Measurements from ENCODE around the gene MED12L.

Gene MED12L

DNA sequence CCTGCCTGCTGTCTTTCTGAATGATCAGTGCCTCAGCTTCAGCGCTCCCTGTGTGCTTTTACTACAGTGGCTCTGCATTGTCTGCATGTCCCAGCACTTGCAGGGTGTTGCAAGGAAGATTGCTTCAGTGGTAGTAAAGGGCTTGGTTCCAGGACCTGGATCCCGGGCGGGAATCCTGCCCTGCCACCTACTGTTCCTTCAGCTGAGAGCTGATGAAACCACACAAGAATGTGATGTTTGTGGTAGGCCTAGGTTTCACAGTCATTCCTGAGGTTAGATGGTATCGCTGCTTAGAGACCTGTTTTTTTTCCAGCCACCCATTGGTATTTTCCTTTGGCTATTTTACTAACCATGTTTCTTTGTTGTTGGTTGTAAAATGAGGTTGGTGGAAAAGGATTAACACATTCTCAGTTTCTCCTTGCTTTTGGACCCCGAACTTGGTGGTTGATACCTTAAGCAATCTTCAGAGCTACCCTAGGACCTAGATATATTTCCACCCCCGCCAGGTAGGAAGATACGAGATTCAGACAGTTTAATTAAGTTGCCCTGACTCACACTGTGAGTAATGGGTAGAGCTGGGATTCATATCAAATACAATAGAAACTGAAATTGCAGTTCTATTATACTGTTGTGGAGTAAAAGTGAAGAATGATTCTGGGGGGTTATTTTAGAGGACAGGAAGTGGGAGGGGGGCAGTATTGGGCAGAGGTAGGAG is 219.8 kb downstream of the MED12L start:
- DNase-seq = peak; percentile 47

DNA sequence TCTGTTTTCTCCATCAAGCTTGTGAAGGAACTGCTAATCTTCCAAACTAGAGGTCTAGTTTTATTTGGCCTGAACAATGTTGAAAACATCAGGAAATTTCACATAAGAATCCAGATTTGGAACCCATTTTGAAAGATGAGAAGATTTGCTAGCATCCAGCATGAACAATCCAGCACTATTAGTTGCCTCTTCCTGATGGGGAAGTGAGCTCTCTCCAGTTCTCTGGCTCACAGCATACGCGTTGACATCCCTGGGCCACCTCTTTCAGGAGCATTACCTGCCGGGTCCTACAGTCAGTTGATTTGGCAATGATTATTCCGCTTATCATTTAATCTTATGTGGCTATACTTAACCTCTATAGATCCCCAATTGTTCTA is 220.3 kb downstream of the MED12L start:
- no peak for DNase-seq

DNA sequence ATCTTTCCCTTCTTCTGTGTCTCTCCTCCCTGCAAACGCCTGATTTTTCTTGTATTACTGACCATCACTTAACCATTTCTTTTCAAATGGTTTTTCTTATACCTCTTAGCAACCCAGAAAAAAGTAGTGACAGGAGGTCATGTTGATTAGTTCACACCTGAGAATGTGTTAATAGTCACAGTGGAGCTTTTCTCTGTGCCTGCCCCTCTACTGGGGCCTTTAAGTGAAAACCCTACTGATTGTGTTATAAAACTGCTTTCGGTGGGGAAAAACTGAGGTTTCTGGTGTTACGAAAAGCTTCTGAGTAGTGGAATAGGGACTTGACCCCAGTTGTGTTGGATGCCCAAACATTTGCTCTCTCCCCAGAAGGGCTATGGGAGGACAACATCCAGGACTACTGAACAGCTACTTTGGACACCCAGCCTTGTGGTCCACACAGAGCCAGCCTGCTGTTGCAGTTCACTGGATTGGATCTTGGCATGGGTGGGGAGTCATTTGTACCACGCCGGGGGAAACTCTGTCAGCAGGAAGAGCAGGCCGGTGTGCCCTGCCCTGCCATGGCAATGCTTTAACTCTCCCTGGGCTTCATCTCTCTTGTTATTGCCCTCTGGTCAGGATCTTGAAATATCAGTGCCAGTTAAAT is 220.8 kb downstream of the MED12L start:
- no peak for DNase-seq

DNA sequence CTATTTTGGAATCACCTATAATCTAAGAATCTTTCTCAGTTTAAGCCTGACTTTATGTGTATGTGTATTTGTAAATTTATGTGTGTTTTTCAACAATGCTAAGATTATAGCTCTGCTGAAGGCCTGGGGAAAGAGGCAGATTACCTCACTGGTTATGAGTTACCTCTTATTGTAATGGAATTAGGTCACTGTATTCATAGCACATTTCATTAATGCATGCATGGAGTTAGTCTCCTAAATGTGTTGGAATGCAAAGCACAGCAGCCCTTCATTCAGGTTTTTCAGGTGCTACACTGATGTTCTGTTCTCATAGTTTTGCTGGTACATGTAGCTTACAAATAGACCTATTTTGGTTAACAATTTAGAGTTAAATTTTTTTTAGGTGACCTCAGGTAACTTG is 221.7 kb downstream of the MED12L start:
- no peak for DNase-seq

DNA sequence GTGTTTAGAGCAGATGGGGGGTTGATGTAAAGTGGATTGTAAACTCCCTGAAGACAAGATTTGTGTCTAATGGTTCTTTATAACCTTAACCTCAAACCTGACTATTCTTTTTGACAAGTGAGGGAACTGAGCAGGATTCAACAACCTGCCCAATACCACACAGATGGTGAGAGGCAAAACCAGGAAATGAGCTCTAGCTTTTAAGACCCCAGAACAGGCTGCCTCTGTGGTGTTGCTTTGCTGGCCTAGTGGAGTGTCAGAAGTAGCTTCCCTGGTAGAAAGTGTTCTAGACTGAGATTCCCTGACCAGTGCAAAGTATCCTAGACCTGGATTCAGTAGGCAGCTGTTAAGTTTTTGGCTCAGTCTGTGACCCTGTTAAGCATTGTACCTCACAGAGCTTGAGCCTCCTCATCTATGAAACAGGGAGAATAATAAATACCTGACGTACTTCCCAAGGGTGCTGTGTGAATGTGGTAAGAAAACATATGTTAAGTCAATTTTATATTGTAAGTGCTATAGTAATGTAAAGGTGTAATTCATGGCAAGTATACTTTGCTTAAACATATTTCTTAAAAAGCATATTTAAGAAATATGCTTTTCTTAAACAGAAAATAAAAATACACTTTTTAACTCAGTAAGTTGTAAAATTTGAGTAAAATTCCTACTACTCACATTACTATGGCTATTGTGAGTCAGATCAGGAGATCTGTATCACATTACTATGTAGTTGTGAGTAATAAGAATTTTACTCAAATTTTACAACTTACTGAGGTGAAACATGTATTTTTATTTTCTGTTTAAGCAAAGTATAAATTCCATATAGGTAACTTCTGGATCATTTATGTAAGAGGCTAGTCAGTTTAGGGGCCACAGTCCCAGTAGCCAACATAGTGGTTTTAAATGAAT is 222.4 kb downstream of the MED12L start:
- DNase-seq = no peak

DNA sequence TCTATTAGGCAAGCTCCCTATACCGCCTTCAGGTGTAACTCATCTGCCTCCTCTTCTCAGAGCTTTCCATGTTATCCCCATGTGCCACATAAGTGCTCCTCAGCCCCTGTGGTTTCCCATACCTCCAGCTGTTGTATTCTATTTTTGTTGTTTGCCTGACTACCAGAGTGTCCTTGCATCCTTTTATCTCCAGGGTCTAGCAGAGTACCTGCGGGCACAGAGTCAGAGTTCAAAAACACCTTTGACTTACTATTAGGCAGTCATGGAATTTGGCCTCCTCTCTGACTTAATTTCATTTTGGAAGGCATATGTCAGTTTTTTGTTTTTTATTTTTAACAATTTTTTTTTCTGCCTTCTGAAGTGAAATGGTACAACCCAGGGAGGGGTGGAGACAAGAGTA is 224.1 kb downstream of the MED12L start:
- no peak for DNase-seq

DNA sequence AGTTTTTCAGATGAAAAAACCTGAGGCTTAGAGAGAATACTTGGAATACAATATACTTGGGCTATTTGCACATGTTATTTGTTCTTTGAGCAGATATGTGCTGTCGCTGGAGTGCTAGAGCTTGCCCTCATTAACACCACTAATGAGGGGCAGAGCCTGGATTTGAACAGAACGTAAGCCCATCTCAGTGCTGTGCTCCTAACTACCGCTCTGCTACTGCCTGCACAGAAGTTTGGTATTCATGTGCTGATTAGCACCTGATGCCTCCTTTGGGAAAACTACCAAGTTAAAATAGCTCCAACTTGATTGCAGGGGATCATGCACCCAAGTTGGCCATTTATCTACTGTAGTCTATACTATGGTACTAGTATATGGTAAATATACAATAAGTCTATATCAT is 227.5 kb downstream of the MED12L start:
- no peak for DNase-seq

DNA sequence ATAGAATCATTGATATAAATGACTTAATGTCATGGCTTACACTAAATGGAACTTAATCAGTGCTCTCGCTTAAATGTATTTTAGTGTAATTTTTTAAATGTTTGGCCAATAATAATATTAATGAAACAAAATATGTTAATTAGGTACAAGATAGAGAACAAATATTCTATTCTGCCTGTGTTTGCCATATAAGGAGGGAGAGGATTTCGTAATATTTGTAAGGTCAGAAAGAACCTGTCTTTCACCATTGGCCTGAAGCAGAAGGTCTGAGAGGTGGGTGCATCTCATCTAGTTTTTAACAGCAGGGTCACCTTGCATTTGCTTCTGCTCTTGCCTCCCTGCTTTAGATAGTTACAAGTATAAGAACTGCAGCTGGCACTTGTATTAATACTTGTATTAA is 228.7 kb downstream of the MED12L start:
- DNase-seq = no peak

DNA sequence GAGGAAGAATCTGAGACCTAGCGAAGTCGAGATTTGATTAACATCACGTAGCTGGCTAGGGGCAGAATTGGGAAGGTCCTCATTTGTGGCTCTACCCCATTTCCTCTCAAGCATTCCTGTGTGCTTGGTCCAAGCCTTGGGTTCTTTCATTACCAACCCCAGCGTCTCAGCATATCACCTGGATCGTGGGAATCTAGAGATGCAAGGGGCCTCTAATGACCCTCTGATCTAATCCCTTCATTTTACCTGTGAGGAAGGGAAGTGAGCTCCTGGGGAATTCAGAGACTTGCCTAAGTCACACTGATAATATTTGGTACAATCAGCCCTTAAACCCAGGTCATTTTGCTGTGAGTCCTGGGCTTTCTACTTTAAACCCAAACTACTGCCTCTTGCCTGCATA is 229.1 kb downstream of the MED12L start:
- DNase-seq = no peak

DNA sequence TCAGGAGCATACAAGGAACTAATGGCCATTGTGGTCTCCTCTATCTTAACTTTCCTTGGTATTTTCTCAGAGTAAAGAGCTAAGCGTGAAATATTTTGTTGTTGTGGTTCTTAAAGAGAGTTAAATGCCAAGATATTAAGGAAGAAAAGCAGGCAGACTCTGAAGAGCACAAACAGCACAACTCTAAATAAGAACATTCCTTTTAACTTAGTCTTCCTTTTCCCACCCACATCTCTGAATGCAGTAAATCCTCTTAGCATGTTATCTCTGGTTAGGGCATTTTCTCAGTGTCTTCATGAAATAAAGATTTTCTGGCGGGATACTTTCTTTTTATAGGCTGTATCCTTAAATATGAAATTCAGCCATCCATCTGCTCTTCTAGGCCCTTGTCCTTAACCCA is 229.7 kb downstream of the MED12L start:
- DNase-seq = no peak

DNA sequence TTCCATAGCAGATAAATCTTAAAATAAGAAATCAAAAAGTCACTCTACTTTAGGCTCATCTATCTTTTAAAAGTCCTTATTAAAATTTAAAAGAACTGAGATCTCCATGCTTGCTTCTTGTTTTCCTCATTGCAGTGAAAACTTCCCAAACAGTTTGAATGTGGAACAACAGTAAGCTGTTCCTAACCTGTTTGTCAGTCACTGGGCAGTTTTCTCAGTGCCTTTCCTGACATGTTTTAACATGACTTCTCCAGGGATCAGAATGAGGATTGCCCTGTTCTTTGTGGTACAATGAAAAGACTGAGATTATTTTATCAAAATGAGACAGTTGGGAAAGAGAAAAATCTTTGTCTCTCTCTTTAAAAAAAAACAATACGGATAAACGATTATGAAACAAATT is 230.4 kb downstream of the MED12L start:
- DNase-seq = no peak

DNA sequence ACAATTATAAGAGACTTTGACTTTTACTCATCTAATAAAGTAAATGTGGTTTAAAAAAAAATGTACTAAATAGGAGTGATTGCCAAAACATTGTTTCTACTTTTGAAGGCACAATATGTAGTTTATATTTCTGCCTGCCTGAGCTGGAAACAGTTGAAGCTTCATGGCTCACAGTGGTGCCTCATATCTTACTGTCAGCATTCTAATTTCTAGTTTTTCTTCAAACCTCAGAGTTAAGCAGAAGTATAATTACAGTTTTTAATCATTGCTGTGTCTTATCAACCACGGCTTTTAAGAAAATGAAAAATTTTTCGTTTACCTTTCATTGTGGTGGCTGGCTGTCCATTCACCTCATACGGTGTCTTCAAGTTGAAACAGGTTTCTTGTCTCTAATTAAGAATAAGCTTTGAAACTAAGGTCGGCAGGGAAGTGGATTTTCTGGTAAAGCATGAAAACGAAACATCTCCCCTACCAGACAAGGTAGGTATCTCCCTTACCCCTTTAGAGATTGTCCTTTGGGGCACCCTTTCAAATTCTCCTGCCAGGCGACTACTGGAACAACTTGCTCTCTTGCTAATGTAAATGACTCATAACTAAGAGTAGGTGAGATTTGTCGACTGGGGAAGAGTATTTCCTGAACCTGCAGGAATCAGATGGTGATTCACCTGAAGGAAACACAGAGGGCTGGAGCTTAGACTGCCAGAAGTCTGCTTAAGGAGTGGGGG is 231.0 kb downstream of the MED12L start, which contains the start of gene GPR87:
Gene GPR87, minus strand, starts transcription at position 554 of the 725 bp plus-strand sequence. CDS start 16,720 bp downstream, outside the sequence.
- DNase-seq = no peak

DNA sequence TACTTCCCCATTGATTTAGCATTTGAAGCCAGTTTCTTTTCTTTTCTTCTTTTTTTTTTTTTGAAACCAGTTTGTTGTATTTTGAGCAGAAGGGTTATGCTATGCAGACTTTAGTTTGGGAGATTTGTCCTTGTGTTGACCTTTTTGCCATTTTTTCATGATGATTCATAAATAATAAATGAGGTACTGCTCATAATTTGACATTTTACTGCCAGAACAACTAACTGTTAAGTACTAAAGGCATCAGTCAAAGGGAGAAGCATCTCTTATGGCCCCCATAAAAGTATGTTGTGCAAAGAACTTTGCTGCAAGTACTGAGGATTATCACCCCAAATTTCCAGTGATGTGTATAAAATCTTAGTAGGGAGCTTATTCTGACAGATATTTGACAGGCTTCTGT is 232.8 kb downstream of the MED12L start:
- no peak for DNase-seq

DNA sequence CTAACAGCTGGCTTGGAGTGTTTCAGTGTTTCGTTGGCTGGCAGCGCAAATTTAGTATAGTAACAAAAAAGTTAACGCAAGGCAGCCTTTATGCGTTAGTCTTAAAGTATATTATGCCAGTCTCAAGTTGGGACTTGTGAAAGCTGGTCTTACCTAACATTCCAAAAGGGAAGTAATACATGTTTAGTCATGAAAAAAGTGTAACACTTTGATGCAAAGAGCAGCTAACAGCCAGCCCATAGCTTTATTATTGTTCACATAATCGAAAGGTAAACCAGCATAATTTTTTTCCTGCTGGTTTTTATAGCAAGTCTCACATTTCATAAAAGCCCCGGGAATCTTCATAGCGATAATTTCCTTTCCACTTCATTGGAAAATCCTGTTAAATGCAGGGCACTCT is 233.5 kb downstream of the MED12L start:
- no peak for DNase-seq

DNA sequence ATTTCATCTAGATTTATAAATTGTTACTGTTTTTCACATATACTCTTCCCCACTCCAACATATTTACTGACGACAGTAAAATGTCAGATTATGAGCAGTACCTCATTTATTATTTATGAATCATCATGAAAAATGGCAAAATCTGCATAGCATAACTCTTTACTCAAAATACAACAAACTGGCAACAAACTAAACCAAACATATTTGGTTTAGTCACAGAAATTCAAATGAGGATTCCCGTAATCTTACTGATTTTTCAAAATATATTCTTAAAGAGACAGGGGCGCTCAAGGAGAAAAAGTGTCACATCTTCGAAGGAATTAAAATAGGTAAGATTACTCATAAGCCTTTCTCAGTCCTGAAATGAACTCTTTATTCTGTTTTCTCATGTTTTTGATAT is 234.2 kb downstream of the MED12L start:
- DNase-seq = no peak

DNA sequence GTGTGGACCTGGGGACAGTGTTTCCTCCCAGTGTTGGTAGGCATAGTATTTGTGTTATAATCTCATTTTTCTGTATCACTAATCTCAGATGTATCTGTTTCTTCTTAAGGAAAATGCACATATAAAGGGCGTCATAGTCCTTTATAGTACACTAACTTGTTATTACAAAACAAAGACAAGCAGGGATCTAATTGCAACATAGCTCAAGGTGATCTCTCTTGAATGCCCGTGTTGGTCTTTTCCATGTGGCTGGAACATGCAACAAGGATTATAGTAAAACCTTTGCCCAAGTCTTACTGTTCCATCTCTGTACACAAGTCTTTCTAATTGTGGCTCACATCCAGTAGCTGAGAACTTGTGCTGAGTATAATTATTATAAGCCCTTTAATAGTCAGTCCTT is 234.7 kb downstream of the MED12L start:
- DNase-seq = no peak

DNA sequence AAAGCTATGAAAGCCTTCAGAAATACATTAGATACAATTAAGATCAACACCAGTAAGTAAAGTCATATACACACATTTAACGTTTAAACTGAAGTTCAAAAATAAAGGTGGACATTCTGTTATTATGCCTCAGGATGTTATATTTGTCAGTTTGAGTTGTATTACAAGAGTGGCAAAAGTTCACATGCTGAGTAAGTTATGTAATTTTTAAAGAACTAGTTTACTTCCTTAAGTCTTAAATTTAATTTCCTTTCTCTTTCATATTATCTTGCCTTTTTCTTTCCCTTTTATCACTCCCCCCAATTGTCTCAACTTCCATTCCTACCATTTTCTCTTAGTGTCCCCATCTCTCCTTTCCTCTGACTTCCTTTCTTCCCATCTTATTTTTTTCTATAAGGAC is 236.1 kb downstream of the MED12L start:
- DNase-seq = no peak

DNA sequence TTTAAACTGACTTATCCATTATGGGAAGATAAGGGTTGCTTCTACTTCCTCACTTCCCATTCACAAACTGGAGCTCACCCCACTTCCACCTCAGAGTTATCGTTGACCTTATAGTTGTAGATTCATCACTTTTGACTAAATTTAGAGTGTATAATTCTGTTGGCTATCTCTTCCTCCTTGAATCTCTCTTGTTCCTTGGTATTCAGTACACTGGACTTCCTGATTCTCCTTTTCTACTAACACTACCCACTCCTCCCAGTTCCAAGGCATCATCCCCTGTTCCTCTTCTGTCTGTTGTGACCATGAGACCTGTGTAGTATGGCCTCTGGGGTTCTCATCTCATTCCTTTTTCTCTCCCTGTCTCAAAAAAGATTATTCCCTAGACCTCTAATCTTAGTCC is 237.0 kb downstream of the MED12L start:
- no peak for DNase-seq

DNA sequence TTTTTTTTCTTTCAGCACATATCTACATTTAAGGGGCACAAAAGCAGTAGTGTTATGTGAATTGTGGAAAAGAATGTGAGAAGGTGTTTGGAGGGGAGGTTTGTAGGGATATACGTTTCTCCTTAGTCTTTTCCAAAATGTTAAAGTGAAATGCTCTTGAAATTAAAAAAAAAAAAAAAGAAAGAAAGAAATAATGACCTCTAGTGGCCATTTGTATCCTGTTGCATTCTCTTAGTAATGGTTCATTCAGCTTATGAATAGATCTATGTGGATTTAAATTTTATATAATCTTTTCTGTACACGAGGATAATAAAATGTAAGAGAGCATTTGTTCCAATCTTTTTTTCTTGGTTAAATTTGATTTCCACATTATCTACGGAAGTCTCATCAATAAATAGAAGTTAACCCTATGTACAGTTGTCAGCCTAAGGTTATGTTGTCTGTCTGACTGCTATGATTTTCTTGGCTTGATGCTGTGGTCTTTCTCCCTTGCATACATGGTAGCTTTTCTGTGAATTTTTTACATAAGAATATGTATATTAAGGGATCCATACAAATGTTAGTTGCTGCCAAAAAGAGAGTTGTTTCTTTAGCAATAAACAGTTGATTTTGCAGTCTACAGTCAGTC is 242.2 kb downstream of the MED12L start:
- no peak for DNase-seq

DNA sequence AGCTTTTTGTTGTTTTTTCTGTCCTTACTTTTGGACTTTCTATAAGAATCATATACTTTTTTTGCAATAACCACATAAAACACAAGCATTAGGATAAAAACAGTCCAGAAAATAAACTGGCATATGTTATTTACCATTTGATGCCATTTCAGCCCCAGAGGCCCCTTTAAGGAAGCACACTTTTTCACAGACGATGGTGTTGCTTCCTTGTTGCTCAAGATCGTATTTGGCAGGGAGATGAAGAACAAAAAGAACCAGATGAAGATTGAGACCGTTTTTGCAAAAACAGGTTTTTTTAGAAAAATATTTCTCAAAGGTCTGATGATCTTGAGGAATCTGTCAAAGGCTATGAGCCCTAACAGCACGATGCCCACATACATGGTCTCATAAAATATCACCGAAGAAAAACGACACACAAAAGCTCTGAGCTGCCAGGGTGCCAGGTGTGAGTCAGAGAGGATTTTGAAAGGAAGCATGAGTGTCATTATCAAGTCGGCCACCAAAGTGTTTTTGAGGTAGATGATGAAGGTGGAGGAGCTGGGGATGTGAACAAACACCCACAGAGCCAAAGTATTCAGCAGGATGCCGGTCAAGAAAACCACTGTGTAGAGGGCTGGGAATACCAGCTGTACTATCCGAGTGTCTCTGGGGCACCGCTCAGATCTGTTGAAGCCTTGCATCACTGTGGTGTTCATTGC is 243.0 kb downstream of the MED12L start:
- no peak for DNase-seq

DNA sequence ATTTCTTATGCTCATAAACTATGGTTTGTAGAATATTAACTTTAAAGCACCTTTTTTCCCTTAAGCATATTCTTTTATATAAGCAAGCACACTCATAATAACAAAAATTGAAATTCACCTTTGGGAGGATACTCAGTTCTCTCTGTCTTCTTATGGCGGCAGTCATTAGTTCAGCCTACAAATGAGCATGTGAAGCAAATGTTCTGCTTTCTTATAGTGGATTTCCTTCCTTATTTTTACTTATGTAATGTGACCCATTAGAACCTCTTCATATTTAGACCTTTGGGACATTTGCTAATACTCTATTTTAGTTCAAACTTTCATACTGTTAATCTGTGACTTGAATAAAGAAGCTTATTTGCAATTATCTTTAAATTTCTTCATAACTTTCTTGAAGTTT is 243.9 kb downstream of the MED12L start, which contains the start of gene P2RY13:
Gene P2RY13, minus strand, starts transcription at position 187 of the 400 bp plus-strand sequence. Its CDS starts 21 bp downstream, at position 166.
- DNase-seq = no peak

DNA sequence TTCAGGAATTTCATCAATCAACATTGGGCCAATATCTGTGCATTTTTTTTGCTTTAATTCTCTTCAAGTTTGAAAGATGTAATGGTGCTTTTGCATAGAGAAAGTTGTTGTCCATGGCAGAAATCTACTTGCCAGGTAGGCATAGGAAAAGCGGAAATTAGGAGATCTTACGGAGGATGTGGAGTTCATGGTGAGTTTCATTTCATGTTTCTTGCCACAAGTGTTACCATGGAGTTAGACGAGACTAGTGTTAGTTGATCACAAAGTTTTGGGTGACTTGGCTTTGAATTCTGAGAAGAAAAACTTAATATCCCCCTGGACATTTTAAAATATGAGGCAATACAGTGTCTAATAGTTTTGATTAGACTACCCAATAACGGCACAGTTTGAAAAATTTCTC is 244.9 kb downstream of the MED12L start:
- DNase-seq = no peak
